Testis (tissue), 2 donors: ENCODE data around the gene NLGN2.

Experiments used
- POLR2A ChIP-seq: fragments of 450-650 bp; IDR thresholded peaks from one replicate; pipeline ENCODE4 v1.6.1; 2017; ENCODE audit warnings: antibody characterized with exemption, mild to moderate bottlenecking, moderate library complexity
- TF ChIP-seq, protein P1 (sequence below), 3 experiments: fragments of 450-650 bp in 2 of 3; fragments of 200-600 bp in 1 of 3; sonication (generic) in 1 of 3; IDR thresholded peaks; one replicate each; pipeline ENCODE4 v1.5.1; 2016 to 2019; ENCODE audit warnings: antibody characterized with exemption in 3 of 3, mild to moderate bottlenecking in 2 of 3, moderate library complexity in 1 of 3

DNA sequence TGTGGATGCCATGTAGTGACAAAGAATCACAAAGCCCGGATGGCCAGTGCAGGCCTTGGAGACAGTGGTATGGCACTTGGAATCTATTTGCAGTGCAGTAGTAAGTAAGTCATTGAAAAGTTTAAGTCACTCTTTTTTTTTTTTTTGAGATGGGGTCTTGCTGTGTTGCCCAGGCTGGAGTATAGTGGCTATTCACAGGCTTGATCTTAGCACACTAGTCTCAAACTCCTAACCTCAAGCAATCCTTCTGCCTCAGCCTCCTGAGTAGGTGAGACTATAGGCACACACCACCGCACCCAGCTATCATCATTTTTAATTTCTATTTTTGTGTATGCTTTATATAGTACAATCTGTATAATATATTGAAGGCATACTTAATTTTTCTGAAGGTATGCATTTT is 9.0 kb upstream of the NLGN2 start:
- TF ChIP-seq, protein P1, sequence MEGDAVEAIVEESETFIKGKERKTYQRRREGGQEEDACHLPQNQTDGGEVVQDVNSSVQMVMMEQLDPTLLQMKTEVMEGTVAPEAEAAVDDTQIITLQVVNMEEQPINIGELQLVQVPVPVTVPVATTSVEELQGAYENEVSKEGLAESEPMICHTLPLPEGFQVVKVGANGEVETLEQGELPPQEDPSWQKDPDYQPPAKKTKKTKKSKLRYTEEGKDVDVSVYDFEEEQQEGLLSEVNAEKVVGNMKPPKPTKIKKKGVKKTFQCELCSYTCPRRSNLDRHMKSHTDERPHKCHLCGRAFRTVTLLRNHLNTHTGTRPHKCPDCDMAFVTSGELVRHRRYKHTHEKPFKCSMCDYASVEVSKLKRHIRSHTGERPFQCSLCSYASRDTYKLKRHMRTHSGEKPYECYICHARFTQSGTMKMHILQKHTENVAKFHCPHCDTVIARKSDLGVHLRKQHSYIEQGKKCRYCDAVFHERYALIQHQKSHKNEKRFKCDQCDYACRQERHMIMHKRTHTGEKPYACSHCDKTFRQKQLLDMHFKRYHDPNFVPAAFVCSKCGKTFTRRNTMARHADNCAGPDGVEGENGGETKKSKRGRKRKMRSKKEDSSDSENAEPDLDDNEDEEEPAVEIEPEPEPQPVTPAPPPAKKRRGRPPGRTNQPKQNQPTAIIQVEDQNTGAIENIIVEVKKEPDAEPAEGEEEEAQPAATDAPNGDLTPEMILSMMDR (IDR thresholded peaks at IDR 0.05) = no peak
- no peak for TF ChIP-seq POLR2A
